ENCODE measurements around the gene GULP1. TPM values are rescaled to one million over a fixed set of nuclear protein-coding genes. Genes with fewer than 3 reads are reported as not detected.

GULP1 gene
- polyA plus RNA-seq, 1 donor (not counting 4 experiments of a cell fraction or from before 2014, with no cell fraction given), result 11.7 TPM

GRCh38 chr2:188485496-188485895, 193.8 kb downstream of the GULP1 start:
- dilution Hi-C loops (cut with MboI; ENCODE audit: extremely low pct_ligation_motif_present, low sequenced_read_pairs), result no loop called here
- Histone ChIP-seq H3K4me3 (ENCODE audit: control insufficient read depth in 2 of 3, extremely low read depth in 1 of 3, insufficient read depth in 2 of 3, low read depth in 1 of 3, low read length in 3 of 3) (no peak overlapping the region), H3K9me1 (ENCODE audit: control insufficient read depth, extremely low read depth, insufficient read depth, low read length) (no peaks in the 10 kb centered on the region), H2AFZ (ENCODE audit: control insufficient read depth, low read length) (no peak overlapping the region), H3K27ac (ENCODE audit: control insufficient read depth, insufficient read depth, low read length) (no peak overlapping the region), H3K36me3 (ENCODE audit: control insufficient read depth in 2 of 2, extremely low read depth in 1 of 2, insufficient read depth in 2 of 2, low read length in 2 of 2) (no peaks in the 10 kb centered on the region), H4K20me1 (ENCODE audit: control insufficient read depth, extremely low read depth, insufficient read depth, low read length) (no peaks in the 10 kb centered on the region), H3K9me3 (ENCODE audit: control insufficient read depth, low read depth, low read length) (no peaks in the 10 kb centered on the region), H3K4me2 (ENCODE audit: control insufficient read depth, extremely low read depth, insufficient read depth, low read depth, low read length) (no peak overlapping the region), H3K79me2 (ENCODE audit: control insufficient read depth, insufficient read depth, low read length) (no peaks in the 10 kb centered on the region), H3K4me1 (ENCODE audit: control insufficient read depth, extremely low read depth, insufficient read depth, low read length) (no peaks in the 10 kb centered on the region), H3K9ac (ENCODE audit: control insufficient read depth, extremely low read depth, insufficient read depth, low read length) (no peak overlapping the region), H3K27me3 (ENCODE audit: control insufficient read depth, extremely low read depth, insufficient read depth, low read length) (no peaks in the 10 kb centered on the region)
- DNase-seq (ENCODE audit: low read depth, low spot score), result no peak
- no peak for FAIRE-seq
- TF ChIP-seq CTCF (optimal IDR thresholded peaks at IDR 0.05 in 1 of 3, IDR thresholded peaks at IDR 0.05 in 1 of 3, conservative IDR thresholded peaks at IDR 0.05 in 1 of 3; ENCODE audit: extremely low read depth in 1 of 3, insufficient read depth in 2 of 3, low read length in 3 of 3) (no peak), EZH2 (IDR thresholded peaks at IDR 0.05; ENCODE audit: low read length) (no peak)

GRCh38 chr2:188492751-188493150, 201.1 kb downstream of the GULP1 start:
- FAIRE-seq, result no peak
- TF ChIP-seq EZH2 (IDR thresholded peaks at IDR 0.05; ENCODE audit: low read length), result no peak
- no peak for TF ChIP-seq CTCF (optimal IDR thresholded peaks at IDR 0.05 in 1 of 3, IDR thresholded peaks at IDR 0.05 in 1 of 3, conservative IDR thresholded peaks at IDR 0.05 in 1 of 3; ENCODE audit: extremely low read depth in 1 of 3, insufficient read depth in 2 of 3, low read length in 3 of 3)
- dilution Hi-C loops (cut with MboI; ENCODE audit: extremely low pct_ligation_motif_present, low sequenced_read_pairs), result no loop called here

More at GRCh38 chr2:188492751-188493150, 201.1 kb downstream of the GULP1 start:
- Histone ChIP-seq H2AFZ (ENCODE audit: control insufficient read depth, low read length) (no peak overlapping the region), H3K27me3 (ENCODE audit: control insufficient read depth, extremely low read depth, insufficient read depth, low read length) (no peaks in the 10 kb centered on the region), H3K27ac (ENCODE audit: control insufficient read depth, insufficient read depth, low read length) (no peak overlapping the region), H3K4me1 (ENCODE audit: control insufficient read depth, extremely low read depth, insufficient read depth, low read length) (no peaks in the 10 kb centered on the region), H3K4me3 (ENCODE audit: control insufficient read depth in 2 of 3, extremely low read depth in 1 of 3, insufficient read depth in 2 of 3, low read depth in 1 of 3, low read length in 3 of 3) (no peak overlapping the region), H3K79me2 (ENCODE audit: control insufficient read depth, insufficient read depth, low read length) (no peaks in the 10 kb centered on the region), H3K4me2 (ENCODE audit: control insufficient read depth, extremely low read depth, insufficient read depth, low read depth, low read length) (no peak overlapping the region), H3K36me3 (ENCODE audit: control insufficient read depth in 2 of 2, extremely low read depth in 1 of 2, insufficient read depth in 2 of 2, low read length in 2 of 2) (no peaks in the 10 kb centered on the region), H4K20me1 (ENCODE audit: control insufficient read depth, extremely low read depth, insufficient read depth, low read length) (no peaks in the 10 kb centered on the region), H3K9me3 (ENCODE audit: control insufficient read depth, low read depth, low read length) (no peaks in the 10 kb centered on the region), H3K9me1 (ENCODE audit: control insufficient read depth, extremely low read depth, insufficient read depth, low read length) (no peaks in the 10 kb centered on the region), H3K9ac (ENCODE audit: control insufficient read depth, extremely low read depth, insufficient read depth, low read length) (no peak overlapping the region)
- no peak for DNase-seq (ENCODE audit: low read depth, low spot score)
